ENCODE data around the gene CAMTA1. TPM values are rescaled to one million over a fixed set of nuclear protein-coding genes. Genes with fewer than 3 reads are reported as not detected.
"Not testable (repeated sequence)": the region's sequence is repeated elsewhere in the genome, so short reads cannot be mapped to it uniquely, and the experiment has no call there.

CAMTA1 gene
- total RNA-seq, 5 donors from 2014 or later (not counting 1 experiment from before 2014, with no cell fraction given), result 29.7 to 37.4 (median 34.6) TPM

DNA sequence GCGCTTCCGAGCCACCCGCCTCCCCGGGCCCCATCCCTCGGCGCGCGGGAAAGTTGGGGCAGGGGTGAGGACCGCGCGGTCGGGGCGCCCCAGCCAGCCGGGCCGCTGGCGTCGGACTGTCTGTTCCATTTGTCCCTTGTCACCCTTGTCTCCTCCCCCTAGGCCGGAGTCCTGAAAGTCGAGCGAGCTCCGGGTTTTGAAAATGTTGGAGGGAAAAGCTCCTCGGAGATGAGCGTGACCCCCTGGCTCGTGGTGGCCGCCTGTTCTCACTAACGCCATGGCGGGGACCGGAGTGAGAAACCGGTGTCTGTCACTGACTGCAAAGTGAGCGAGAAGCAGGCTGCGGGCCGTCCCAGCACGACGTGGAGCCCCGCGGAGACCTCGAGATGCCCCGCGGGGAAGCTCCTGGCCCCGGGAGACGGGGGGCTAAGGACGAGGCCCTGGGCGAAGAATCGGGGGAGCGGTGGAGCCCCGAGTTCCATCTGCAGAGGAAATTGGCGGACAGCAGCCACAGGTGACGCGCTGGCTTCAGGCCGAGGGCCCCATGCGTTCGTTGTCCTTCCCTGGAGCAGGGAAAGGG is 999.3 kb downstream of the CAMTA1 start:
- ChIA-PET POLR2A (interaction anchor here in 1 of 2 donors (0.5 kb wide), 1 partner anchor 19 kb away, joined by 3 read pairs; no protein-coding TSS in a partner anchor), CTCF (no interaction called here)
- Mint-ChIP-seq H3K27ac (no peak overlapping the region), H3K9me3 (no peaks in the 10 kb centered on the region), H3K36me3 (peaks cover 16% of the 10 kb centered on the region), H3K4me3 (peak overlapping the region; percentile 43 to 59 (median 48)), H3K27me3 (no peaks in the 10 kb centered on the region), H3K4me1 (peaks cover 24 to 30% (median 29%) of the 10 kb centered on the region in 3 donors)
- Histone ChIP-seq H3K36me3 (ENCODE audit: control insufficient read depth in 2 of 2, extremely low read depth in 1 of 2, insufficient read depth in 1 of 2, low read length in 1 of 2) (peaks cover 3 to 18% of the 10 kb centered on the region in 2 donors), H3K27me3 (replicated peaks in 1 of 2; ENCODE audit: control insufficient read depth in 2 of 2, extremely low read depth in 1 of 2, insufficient read depth in 2 of 2, low read length in 1 of 2) (no peaks in the 10 kb centered on the region), H3K9me3 (no peaks in the 10 kb centered on the region), H3K27ac (ENCODE audit: low read length) (no peak overlapping the region), H3K4me3 (ENCODE audit: control insufficient read depth in 1 of 2, extremely low read depth in 1 of 2, low read length in 1 of 2) (peak overlapping the region in 1 of 2 donors; percentile 34), H3K4me1 (ENCODE audit: control insufficient read depth in 1 of 2, extremely low read depth in 1 of 2, insufficient read depth in 2 of 2, low read length in 2 of 2) (peaks cover 4 to 32% of the 10 kb centered on the region in 2 experiments)
- DNase-seq (peak in 2 of 35 experiments; percentile 7 to 10), ATAC-seq (replicated peaks in 1 of 4) (no peak)
- WGBS (ENCODE audit: insufficient coverage), result 74% methylated on average over 37 of the region's 52 CpGs

GRCh38 chr1:7785108-7785507 is 999.9 kb downstream of the CAMTA1 start:
- H3K9me3 ChIP-seq, result no peaks in the 10 kb centered on the region
- H3K27ac ChIP-seq (ENCODE audit: low read length), result no peak overlapping the region
- Mint-ChIP-seq H3K4me1 (peaks cover 24 to 30% (median 29%) of the 10 kb centered on the region in 3 donors), H3K27me3 (no peaks in the 10 kb centered on the region), H3K4me3 (peak overlapping the region; percentile 43 to 59 (median 48)), H3K36me3 (peaks cover 21% of the 10 kb centered on the region), H3K27ac (no peak overlapping the region), H3K9me3 (peaks cover 4 to 5% (median 4%) of the 10 kb centered on the region in 3 donors)
- POLR2A ChIA-PET, result interaction anchor here in 1 of 2 donors (0.5 kb wide), 1 partner anchor 19 kb away, joined by 3 read pairs; no protein-coding TSS in a partner anchor
- H3K36me3 ChIP-seq (ENCODE audit: control insufficient read depth in 2 of 2, extremely low read depth in 1 of 2, insufficient read depth in 1 of 2, low read length in 1 of 2), result peaks cover 3 to 15% of the 10 kb centered on the region in 2 donors
- H3K4me1 ChIP-seq (ENCODE audit: control insufficient read depth in 1 of 2, extremely low read depth in 1 of 2, insufficient read depth in 2 of 2, low read length in 2 of 2), result peaks cover 4 to 32% of the 10 kb centered on the region in 2 experiments
- H3K27me3 ChIP-seq (replicated peaks in 1 of 2; ENCODE audit: control insufficient read depth in 2 of 2, extremely low read depth in 1 of 2, insufficient read depth in 2 of 2, low read length in 1 of 2), result no peaks in the 10 kb centered on the region
- DNase-seq (peak in 1 of 35 experiments; percentile 12), ATAC-seq (replicated peaks in 1 of 4) (no peak)
- WGBS (ENCODE audit: insufficient coverage), result 93% methylated on average over 6 of the region's 7 CpGs
- CTCF ChIA-PET, result no interaction called here
- no peak overlapping the region for H3K4me3 ChIP-seq (ENCODE audit: control insufficient read depth in 1 of 2, extremely low read depth in 1 of 2, low read length in 1 of 2)

DNA sequence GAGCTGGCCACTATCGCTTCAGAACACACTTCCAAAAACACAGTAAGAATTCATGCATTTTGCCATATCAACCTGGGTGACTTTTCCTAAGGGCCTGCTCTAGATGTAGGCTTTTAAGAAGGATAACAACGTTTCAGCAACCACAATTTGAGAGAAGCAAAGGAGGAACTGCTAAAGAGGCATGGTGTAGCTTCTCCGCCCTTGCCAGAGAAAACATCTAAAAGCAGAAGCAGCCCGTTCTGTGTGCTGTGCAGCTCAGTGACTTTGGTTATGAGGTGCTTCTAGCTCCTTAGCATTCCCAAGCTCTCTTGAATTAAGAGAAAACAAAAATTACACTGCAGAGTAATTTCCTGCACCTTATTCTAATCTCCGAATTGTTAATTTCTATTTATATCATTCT is 1001.5 kb downstream of the CAMTA1 start:
- Mint-ChIP-seq H3K4me3 (no peak overlapping the region), H3K27ac (no peak overlapping the region)
- CTCF ChIA-PET, result interaction anchor here in 1 of 2 donors (0.7 kb wide), 1 partner anchor 849 kb away, joined by 3 read pairs; no protein-coding TSS in a partner anchor

GRCh38 chr1:7789828-7790227 is 1004.6 kb downstream of the CAMTA1 start:
- WGBS (ENCODE audit: insufficient coverage), result 81% methylated on average over 3 of the region's 5 CpGs
- Mint-ChIP-seq H3K36me3 (peaks cover 45% of the 10 kb centered on the region), H3K9me3 (peaks cover 12 to 21% (median 15%) of the 10 kb centered on the region in 3 donors), H3K4me1 (peaks cover 5 to 8% (median 5%) of the 10 kb centered on the region in 3 donors), H3K4me3 (no peak overlapping the region), H3K27me3 (no peaks in the 10 kb centered on the region), H3K27ac (no peak overlapping the region)
- ATAC-seq (replicated peaks in 1 of 4), result no peak
- peaks cover 0 to 2% of the 10 kb centered on the region in 2 experiments for H3K4me1 ChIP-seq (ENCODE audit: control insufficient read depth in 1 of 2, extremely low read depth in 1 of 2, insufficient read depth in 2 of 2, low read length in 2 of 2)
- no peaks in the 10 kb centered on the region for H3K27me3 ChIP-seq (replicated peaks in 1 of 2; ENCODE audit: control insufficient read depth in 2 of 2, extremely low read depth in 1 of 2, insufficient read depth in 2 of 2, low read length in 1 of 2)
- ChIA-PET CTCF (interaction anchor here in 1 of 2 donors (0.6 kb wide), 1 partner anchor 614 kb away, joined by 5 read pairs; no protein-coding TSS in a partner anchor), POLR2A (no interaction called here)
- DNase-seq, result no peak
- H3K27ac ChIP-seq (ENCODE audit: low read length), result no peak overlapping the region
- H3K9me3 ChIP-seq, result no peaks in the 10 kb centered on the region
- H3K36me3 ChIP-seq (ENCODE audit: control insufficient read depth in 2 of 2, extremely low read depth in 1 of 2, insufficient read depth in 1 of 2, low read length in 1 of 2), result peaks cover 0 to 9% of the 10 kb centered on the region in 2 donors
- no peak overlapping the region for H3K4me3 ChIP-seq (ENCODE audit: control insufficient read depth in 1 of 2, extremely low read depth in 1 of 2, low read length in 1 of 2)

More for the DNA sequence above, 1001.5 kb downstream of the CAMTA1 start:
- Histone ChIP-seq H3K4me3 (ENCODE audit: control insufficient read depth in 1 of 2, extremely low read depth in 1 of 2, low read length in 1 of 2) (no peak overlapping the region), H3K27ac (ENCODE audit: low read length) (no peak overlapping the region), H3K27me3 (replicated peaks in 1 of 2; ENCODE audit: control insufficient read depth in 2 of 2, extremely low read depth in 1 of 2, insufficient read depth in 2 of 2, low read length in 1 of 2) (no peaks in the 10 kb centered on the region), H3K9me3 (no peaks in the 10 kb centered on the region), H3K4me1 (ENCODE audit: control insufficient read depth in 1 of 2, extremely low read depth in 1 of 2, insufficient read depth in 2 of 2, low read length in 2 of 2) (peaks cover 4 to 23% of the 10 kb centered on the region in 2 experiments), H3K36me3 (ENCODE audit: control insufficient read depth in 2 of 2, extremely low read depth in 1 of 2, insufficient read depth in 1 of 2, low read length in 1 of 2) (peaks cover 0 to 9% of the 10 kb centered on the region in 2 donors)
- H3K4me1 Mint-ChIP-seq, result peaks cover 18 to 23% (median 18%) of the 10 kb centered on the region in 3 donors
- H3K27me3 Mint-ChIP-seq, result no peaks in the 10 kb centered on the region
- peaks cover 12 to 19% (median 13%) of the 10 kb centered on the region in 3 donors for H3K9me3 Mint-ChIP-seq
- ATAC-seq (replicated peaks in 1 of 4), result no peak
- 55% methylated on average over 2 of the region's 5 CpGs for WGBS (ENCODE audit: insufficient coverage)
- no peak for DNase-seq
- H3K36me3 Mint-ChIP-seq, result peaks cover 35% of the 10 kb centered on the region
- POLR2A ChIA-PET, result no interaction called here

- H3K27ac Mint-ChIP-seq; ATAC-seq (replicated peaks in 1 of 4); POLR2A ChIA-PET; H3K27me3 ChIP-seq (replicated peaks in 1 of 2; ENCODE audit: control insufficient read depth in 2 of 2, extremely low read depth in 1 of 2, insufficient read depth in 2 of 2, low read length in 1 of 2); H3K4me1 ChIP-seq (ENCODE audit: control insufficient read depth in 1 of 2, extremely low read depth in 1 of 2, insufficient read depth in 2 of 2, low read length in 2 of 2); H3K4me3 Mint-ChIP-seq; DNase-seq; CTCF ChIA-PET; H3K36me3 ChIP-seq (ENCODE audit: control insufficient read depth in 2 of 2, extremely low read depth in 1 of 2, insufficient read depth in 1 of 2, low read length in 1 of 2); H3K4me1 Mint-ChIP-seq; H3K27ac ChIP-seq (ENCODE audit: low read length); H3K27me3 Mint-ChIP-seq; H3K9me3 ChIP-seq; H3K4me3 ChIP-seq (ENCODE audit: control insufficient read depth in 1 of 2, extremely low read depth in 1 of 2, low read length in 1 of 2): not testable (repeated sequence)
- Mint-ChIP-seq H3K36me3 (peaks cover 49% of the 10 kb centered on the region), H3K9me3 (peaks cover 12 to 21% (median 15%) of the 10 kb centered on the region in 3 donors)
- WGBS (ENCODE audit: insufficient coverage), result 96% methylated on average over 3 of the region's 3 CpGs
These were observed 1005.8 kb downstream of the CAMTA1 start for GRCh38 chr1:7791027-7791426.

- H3K27ac ChIP-seq (ENCODE audit: low read length), result no peak overlapping the region
- WGBS (ENCODE audit: insufficient coverage), result 96% methylated on average over 8 of the region's 12 CpGs
- H3K27ac Mint-ChIP-seq, result no peak overlapping the region
- DNase-seq, result no peak
- peaks cover 6 to 13% (median 8%) of the 10 kb centered on the region in 3 donors for H3K9me3 Mint-ChIP-seq
- no peaks in the 10 kb centered on the region for H3K9me3 ChIP-seq
- ChIA-PET POLR2A (no interaction called here), CTCF (interaction anchor here in 1 of 2 donors (0.5 kb wide), 1 partner anchor 9 kb away, joined by 3 read pairs; no protein-coding TSS in a partner anchor)
- peaks cover 0 to 5% of the 10 kb centered on the region in 2 donors for H3K36me3 ChIP-seq (ENCODE audit: control insufficient read depth in 2 of 2, extremely low read depth in 1 of 2, insufficient read depth in 1 of 2, low read length in 1 of 2)
- no peaks in the 10 kb centered on the region for H3K4me1 Mint-ChIP-seq
- H3K27me3 Mint-ChIP-seq, result no peaks in the 10 kb centered on the region
- no peak overlapping the region for H3K4me3 ChIP-seq (ENCODE audit: control insufficient read depth in 1 of 2, extremely low read depth in 1 of 2, low read length in 1 of 2)
- H3K4me3 Mint-ChIP-seq, result no peak overlapping the region
- no peaks in the 10 kb centered on the region for H3K4me1 ChIP-seq (ENCODE audit: control insufficient read depth in 1 of 2, extremely low read depth in 1 of 2, insufficient read depth in 2 of 2, low read length in 2 of 2)
- no peaks in the 10 kb centered on the region for H3K27me3 ChIP-seq (replicated peaks in 1 of 2; ENCODE audit: control insufficient read depth in 2 of 2, extremely low read depth in 1 of 2, insufficient read depth in 2 of 2, low read length in 1 of 2)
- H3K36me3 Mint-ChIP-seq, result peaks cover 41% of the 10 kb centered on the region
- no peak for ATAC-seq (replicated peaks in 1 of 4)
These were observed 1010.2 kb downstream of the CAMTA1 start for GRCh38 chr1:7795406-7795805.

Data from T-cell (primary cell).